GM04503 (cell line): Measurements from ENCODE around the gene ITPA.

ENCODE experiments used
- DNase-seq: peaks from one replicate; pipeline ENCODE4 v3.0.0-alpha.2; 2012; ENCODE audit warnings: low read depth

The ITPA gene

GRCh38 chr20:3209257-3209945 is at the start of gene ITPA:
Gene ITPA, plus strand, starts transcription at chr20:3209498. Its CDS starts 54 bp downstream, at chr20:3209552.
- no peak for DNase-seq

GRCh38 chr20:3160418-3160817 is 48.9 kb upstream of the ITPA start:
- DNase-seq = no peak

- DNase-seq = no peak
These were observed 47.8 kb upstream of the ITPA start for GRCh38 chr20:3161316-3162079.

- no peak for DNase-seq
These were observed 47.2 kb upstream of the ITPA start for GRCh38 chr20:3162080-3162611.

DNA sequence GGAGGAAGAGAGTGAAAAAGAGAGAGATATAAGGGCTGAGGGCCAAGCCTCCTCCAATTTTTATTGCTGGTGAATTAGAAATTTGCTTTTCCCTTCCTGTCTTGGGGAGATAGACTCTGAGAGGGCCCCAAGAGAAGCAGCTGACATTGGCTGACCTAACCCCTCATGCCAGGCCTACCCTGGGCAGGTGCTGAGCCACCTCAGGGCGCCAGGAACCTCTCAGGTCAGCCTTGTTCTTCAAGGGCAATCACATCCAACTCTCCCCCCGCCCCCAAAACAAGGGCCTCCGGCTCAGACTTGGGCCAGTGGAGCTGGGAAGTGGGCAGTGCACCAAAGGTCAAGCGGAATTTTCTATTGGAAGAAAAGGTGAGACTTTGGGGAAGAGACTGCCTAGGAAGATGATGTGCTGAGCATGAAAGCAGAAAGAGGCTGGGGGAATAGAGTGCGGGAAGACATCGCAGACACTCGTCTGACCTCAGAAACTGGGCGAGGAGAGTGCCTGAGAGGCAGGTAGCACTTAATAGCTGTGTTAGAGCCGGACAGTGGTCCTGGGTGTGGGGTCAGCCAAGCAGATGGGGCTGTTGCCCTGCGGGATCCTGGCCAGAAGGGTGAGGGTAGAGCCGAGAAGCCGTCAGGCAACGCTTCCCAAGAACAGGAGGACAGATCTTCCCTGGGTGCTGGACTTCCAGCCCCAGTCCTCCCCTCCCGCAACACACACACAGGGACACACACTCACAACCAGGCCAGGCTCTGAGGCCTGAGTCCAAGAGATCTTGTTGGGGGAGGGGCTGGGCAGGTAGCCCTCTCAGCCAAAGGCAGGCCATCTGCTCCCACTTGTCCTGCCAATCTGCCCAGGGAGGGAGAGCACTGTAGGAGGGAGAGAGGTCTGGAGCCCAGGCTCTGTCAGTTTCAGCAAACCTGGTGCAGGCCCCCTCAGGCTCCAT is 45.9 kb upstream of the ITPA start:
- no peak for DNase-seq

DNA sequence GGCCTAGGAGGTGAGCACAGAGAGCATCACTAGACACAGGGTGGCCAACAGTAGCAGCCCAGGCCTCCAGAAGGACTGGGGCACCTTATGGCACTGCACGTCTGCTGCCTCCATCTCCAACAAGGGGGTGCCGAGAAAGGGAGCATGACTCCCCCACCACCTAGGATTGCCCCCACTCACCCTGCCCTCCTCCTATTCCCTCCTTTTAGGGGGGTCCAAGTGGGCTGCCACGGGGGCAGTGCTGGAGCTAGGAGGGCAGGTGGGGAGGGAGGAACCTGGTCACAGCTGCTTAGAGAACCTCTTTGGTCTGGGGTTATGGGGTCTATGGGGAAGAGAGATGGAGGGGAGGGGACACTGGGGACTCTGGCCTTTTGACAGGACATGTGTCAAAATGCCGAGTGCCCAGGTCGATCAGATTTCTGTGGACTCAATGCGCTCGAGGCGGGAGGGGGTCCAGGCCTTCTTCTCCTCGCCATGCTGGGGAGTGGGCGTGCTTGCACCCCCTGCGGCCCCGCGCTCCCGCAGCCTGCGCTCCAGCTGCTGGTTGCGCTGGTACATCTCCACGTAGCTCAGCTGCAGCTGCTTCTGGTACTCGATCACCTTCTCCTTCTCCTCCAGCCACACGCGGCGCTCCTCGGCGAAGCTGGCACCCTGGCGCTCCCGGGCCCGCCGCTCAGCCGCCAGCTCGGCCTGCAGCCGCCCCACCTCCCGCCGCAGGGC is 45.1 kb upstream of the ITPA start:
- no peak for DNase-seq

- DNase-seq = no peak
These were observed 44.4 kb upstream of the ITPA start for GRCh38 chr20:3164763-3165410.

DNA sequence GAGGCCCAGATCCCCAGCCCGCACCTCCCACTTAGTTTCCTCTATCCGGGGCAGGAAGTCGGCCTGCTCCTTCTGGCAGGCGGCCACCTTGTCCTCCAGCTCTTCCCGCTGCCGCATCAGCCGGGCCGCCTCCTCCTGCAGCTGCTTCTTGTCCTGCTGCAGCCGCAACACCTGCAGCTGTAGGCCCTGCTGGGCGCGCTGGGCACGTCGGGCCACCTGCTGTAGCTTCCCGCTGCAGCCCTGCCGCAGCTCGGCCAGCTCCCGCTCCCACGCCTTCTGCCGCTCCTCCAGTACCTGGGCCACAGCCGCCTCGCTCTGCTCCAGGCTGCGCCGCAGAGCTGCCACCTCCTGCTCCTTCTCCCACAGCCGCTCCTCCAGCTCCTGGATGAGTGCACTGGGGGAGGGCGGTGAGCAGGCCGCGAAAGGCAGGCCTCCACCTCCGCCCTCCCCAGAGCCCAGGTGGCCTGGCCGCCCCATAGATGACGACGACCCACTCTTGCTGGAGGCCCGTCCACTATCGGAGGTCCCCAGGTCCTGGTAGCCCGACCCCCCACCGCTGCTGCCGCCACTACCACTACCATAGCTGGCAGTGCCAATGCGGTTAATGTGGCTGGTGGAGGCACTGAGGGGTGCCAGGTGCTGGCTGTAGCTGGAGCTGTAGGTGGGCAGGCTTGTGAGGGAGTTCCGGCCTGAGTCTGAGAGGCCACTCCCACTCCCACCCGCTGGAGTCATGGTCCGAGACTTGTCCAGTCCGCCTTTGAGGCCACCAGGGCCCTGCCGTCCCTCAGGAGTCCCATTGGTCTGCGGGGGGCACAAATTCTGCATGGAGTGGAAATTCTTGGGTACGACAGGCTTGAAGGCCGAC is 43.6 kb upstream of the ITPA start:
- no peak for DNase-seq

DNA sequence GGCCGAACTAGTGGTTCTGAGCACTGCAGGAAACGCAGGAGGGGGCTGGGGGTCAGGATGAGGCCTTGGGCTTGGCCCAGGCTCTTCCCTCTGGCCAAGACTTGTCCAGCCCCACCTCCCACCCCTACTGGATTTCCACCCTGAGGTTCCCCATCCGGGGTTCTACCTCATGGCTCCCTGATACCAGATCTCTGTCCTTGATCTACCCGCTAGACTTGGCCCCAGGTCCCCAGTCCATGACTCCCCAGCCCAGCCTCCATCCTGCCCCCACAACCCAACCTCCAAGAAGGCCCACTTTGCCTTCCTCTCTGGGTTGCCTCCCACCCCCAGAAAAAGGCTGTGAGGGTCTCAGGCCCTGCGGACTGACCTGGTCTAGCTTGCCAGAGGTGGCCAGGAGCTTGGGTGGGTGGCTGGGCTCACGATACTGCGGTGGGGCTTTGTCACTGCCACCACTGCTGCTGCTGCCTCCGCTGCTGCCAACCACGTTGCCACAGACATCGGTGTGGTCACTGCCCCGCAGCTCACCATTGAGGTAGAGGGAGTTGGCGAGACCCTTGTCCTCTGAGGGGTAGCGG is 42.9 kb upstream of the ITPA start:
- no peak for DNase-seq

GRCh38 chr20:3166913-3167342 is 42.4 kb upstream of the ITPA start:
- DNase-seq = no peak

DNA sequence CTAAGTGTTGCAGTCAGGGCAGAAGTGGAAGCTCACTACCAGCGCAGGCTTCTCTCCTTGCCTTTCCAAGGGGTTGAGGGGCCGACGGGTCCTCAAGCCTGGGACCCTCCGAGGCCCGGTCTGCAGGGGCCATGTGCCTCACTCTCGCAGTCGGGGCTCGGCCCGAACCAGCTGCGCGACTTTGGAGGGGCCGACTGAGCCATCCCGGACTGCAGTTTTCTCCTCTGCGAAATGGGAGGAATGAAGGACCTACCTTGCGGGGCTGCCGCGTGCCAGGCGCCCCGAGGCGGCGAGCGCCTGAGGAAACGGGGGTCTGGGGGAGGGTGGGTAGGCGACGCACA is 41.6 kb upstream of the ITPA start:
- DNase-seq = no peak

- DNase-seq = no peak
These were observed 41.0 kb upstream of the ITPA start for GRCh38 chr20:3168079-3168828.

- no peak for DNase-seq
These were observed 40.3 kb upstream of the ITPA start for GRCh38 chr20:3168829-3169590.

DNA sequence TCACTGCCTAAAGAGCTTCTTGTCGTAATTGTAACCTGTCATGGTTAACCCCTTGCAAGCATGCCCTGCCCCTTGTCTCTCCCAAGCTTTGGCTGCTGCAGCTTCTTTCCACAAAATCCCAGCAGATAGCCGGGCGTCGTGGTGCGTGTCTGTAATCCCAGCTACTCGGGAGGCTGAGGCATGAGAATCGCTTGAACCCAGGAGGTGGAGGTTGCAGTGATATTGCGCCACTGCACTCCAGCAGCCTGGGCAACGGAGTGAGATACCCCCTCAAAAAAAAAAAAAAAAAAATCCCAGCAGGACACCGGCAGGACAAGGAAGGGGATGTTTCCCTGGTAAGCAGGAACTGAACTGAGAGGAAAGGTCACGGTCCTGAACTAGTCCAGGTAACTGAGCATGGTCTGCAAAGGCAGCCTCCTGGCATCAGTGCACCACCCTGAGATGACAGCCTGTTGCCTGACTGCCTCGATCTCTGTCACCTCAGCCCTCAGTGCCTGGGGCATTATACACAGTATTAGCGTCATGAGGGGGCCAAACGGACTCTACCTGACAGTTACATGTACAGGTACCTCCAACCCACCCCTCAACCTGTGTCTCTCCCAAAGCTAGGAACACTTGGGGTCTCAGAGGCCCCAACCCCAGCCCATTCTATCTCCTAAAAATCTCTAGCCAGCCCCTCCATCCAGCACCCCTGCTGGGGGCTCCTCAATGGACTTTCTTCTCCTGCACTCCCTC is 37.7 kb upstream of the ITPA start:
- DNase-seq = no peak

GRCh38 chr20:3172126-3172932 is 37.0 kb upstream of the ITPA start:
- DNase-seq = no peak

DNA sequence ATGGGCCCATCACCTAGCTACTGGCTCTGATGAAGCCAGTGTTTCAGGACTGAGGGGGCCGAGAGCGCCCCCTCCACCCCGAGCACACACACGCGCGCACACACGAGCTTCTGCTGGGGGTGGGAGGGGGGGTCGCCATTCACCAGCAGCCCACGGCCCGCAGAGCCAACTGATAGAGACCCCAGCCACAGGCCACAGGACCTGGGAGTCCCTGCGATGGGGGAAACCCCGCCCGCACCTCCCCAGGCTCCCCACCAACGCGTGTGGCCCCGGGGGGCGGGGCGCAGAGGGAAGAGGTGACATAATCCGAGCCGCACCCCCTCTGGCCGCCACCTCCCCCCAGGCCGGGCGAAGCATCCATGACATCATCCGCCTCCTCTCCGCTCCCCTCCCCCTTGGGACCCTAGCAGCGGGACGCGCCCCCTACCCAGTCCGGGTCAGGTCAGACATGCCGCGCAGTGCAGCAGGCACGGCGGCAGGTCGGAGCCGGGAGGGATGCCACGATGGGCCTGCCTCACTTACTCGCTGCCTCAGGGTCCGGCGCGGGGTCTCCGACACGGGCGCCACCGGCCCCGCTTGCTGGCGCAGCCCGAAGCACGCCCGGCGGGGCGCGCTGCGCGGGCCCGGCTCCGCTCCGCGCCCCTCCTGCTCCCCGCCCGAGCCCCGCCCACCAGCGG is 36.2 kb upstream of the ITPA start, which contains the start of gene LZTS3:
Gene LZTS3 (minus strand): TSS at position 617 of the 677 bp plus-strand sequence. CDS start 6,386 bp downstream, outside the sequence.
- DNase-seq = no peak
